ENCODE measurements around the gene ARFRP1. TPM values are rescaled to one million over a fixed set of nuclear protein-coding genes. Genes with fewer than 3 reads are reported as not detected.

The ARFRP1 gene
- total and polyA plus RNA-seq, 2 donors (not counting 1 experiment from before 2014, with no cell fraction given) = 41.0 to 75.5 TPM

- Mint-ChIP-seq H3K27ac (peak overlapping the region; percentile 67), H3K27me3 (no peaks in the 10 kb centered on the region), H3K4me1 (peaks cover 16% of the 10 kb centered on the region), H3K9me3 (ENCODE audit: insufficient read depth) (no peaks in the 10 kb centered on the region), H3K4me3 (no peak overlapping the region)
- Histone ChIP-seq H3K27ac (ENCODE audit: low read length in 2 of 2) (no peak overlapping the region), H3K79me2 (ENCODE audit: control insufficient read depth, insufficient read depth, low read length) (peaks cover 16% of the 10 kb centered on the region), H3K4me1 (ENCODE audit: control insufficient read depth in 2 of 2, insufficient read depth in 2 of 2, low read length in 2 of 2) (peaks cover 18% of the 10 kb centered on the region in 2 donors), H3K27me3 (replicated peaks in 1 of 4; ENCODE audit: control extremely low read depth in 1 of 4, control insufficient read depth in 3 of 4, insufficient read depth in 4 of 4, low read length in 3 of 4) (peaks cover 0 to 5% (median 0%) of the 10 kb centered on the region in 4 experiments), H4K20me1 (ENCODE audit: control insufficient read depth, insufficient read depth, low read length, poor library complexity, severe bottlenecking) (peaks cover 42% of the 10 kb centered on the region), H3K9me3 (ENCODE audit: control extremely low read depth in 1 of 3, control insufficient read depth in 2 of 3, insufficient read depth in 1 of 3, low read length in 2 of 3) (peaks cover 0 to 5% (median 0%) of the 10 kb centered on the region in 3 donors), H3K36me3 (replicated peaks in 1 of 2; ENCODE audit: control extremely low read depth in 1 of 2, control insufficient read depth in 1 of 2, extremely low read depth in 1 of 2, insufficient read depth in 2 of 2, low read length in 1 of 2) (peaks cover 0 to 5% of the 10 kb centered on the region in 2 experiments), H2AFZ (ENCODE audit: insufficient read depth, low read depth, low read length, poor library complexity, severe bottlenecking) (no peak overlapping the region), H3K4me3 (ENCODE audit: control extremely low read depth in 1 of 5, extremely low read depth in 1 of 5, insufficient read depth in 1 of 5, low read depth in 2 of 5, low read length in 4 of 5) (no peak overlapping the region), H3K4me2 (replicated peaks; ENCODE audit: low read depth, low read length, poor library complexity, severe bottlenecking) (no peak overlapping the region), H3K9ac (ENCODE audit: low read length) (no peak overlapping the region)
- peak; percentile 13 for DNase-seq
- CTCF ChIA-PET = no interaction called here
- intact Hi-C loops (cut with micrococcal nuclease) = no loop called here
- POLR2A ChIA-PET = no interaction called here
- WGBS (ENCODE audit: insufficient coverage) = 97% methylated on average over 18 of the region's 21 CpGs
- TF ChIP-seq CTCF (IDR thresholded peaks at IDR 0.05) (no peak), EZH2 (IDR thresholded peaks at IDR 0.05; ENCODE audit: borderline replicate concordance, insufficient read depth, low read depth, low read length, poor library complexity, severe bottlenecking) (no peak)
- no peak for ATAC-seq (ENCODE audit: low read depth)
These were observed 13.8 kb downstream of the ARFRP1 start for GRCh38 chr20:63693733-63694583.

GRCh38 chr20:63693083-63693732 is 14.6 kb downstream of the ARFRP1 start:
- DNase-seq (peak; percentile 11), ATAC-seq (ENCODE audit: low read depth) (no peak)
- intact Hi-C loops (cut with micrococcal nuclease) = no loop called here
- Histone ChIP-seq H3K9me3 (ENCODE audit: control extremely low read depth in 1 of 3, control insufficient read depth in 2 of 3, insufficient read depth in 1 of 3, low read length in 2 of 3) (peaks cover 0 to 5% (median 0%) of the 10 kb centered on the region in 3 donors), H3K4me2 (replicated peaks; ENCODE audit: low read depth, low read length, poor library complexity, severe bottlenecking) (no peak overlapping the region), H3K79me2 (ENCODE audit: control insufficient read depth, insufficient read depth, low read length) (peaks cover 11% of the 10 kb centered on the region), H3K4me1 (ENCODE audit: control insufficient read depth in 2 of 2, insufficient read depth in 2 of 2, low read length in 2 of 2) (peaks cover 18% of the 10 kb centered on the region in 2 donors), H3K36me3 (replicated peaks in 1 of 2; ENCODE audit: control extremely low read depth in 1 of 2, control insufficient read depth in 1 of 2, extremely low read depth in 1 of 2, insufficient read depth in 2 of 2, low read length in 1 of 2) (peaks cover 0 to 5% of the 10 kb centered on the region in 2 experiments), H3K9ac (ENCODE audit: low read length) (no peak overlapping the region), H3K27me3 (replicated peaks in 1 of 4; ENCODE audit: control extremely low read depth in 1 of 4, control insufficient read depth in 3 of 4, insufficient read depth in 4 of 4, low read length in 3 of 4) (peaks cover 0 to 5% (median 0%) of the 10 kb centered on the region in 4 experiments), H3K27ac (ENCODE audit: low read length in 2 of 2) (no peak overlapping the region), H2AFZ (ENCODE audit: insufficient read depth, low read depth, low read length, poor library complexity, severe bottlenecking) (no peak overlapping the region), H4K20me1 (ENCODE audit: control insufficient read depth, insufficient read depth, low read length, poor library complexity, severe bottlenecking) (peaks cover 35% of the 10 kb centered on the region), H3K4me3 (ENCODE audit: control extremely low read depth in 1 of 5, extremely low read depth in 1 of 5, insufficient read depth in 1 of 5, low read depth in 2 of 5, low read length in 4 of 5) (no peak overlapping the region)
- Mint-ChIP-seq H3K9me3 (ENCODE audit: insufficient read depth) (no peaks in the 10 kb centered on the region), H3K27me3 (no peaks in the 10 kb centered on the region), H3K27ac (no peak overlapping the region), H3K4me3 (no peak overlapping the region), H3K4me1 (peaks cover 16% of the 10 kb centered on the region)
- CTCF ChIA-PET = no interaction called here
- TF ChIP-seq CTCF (IDR thresholded peaks at IDR 0.05) (no peak), EZH2 (IDR thresholded peaks at IDR 0.05; ENCODE audit: borderline replicate concordance, insufficient read depth, low read depth, low read length, poor library complexity, severe bottlenecking) (no peak)
- 94% methylated on average over 7 of the region's 10 CpGs for WGBS (ENCODE audit: insufficient coverage)
- POLR2A ChIA-PET = no interaction called here
